ENCODE data around the gene PPP1R12B. TPM values are rescaled to one million over a fixed set of nuclear protein-coding genes. Genes with fewer than 3 reads are reported as not detected.
"Not testable (repeated sequence)": the region's sequence is repeated elsewhere in the genome, so short reads cannot be mapped to it uniquely, and the experiment has no call there.

PPP1R12B gene
- total RNA-seq, 2 experiments from 2014 or later: 12.4 to 14.3 TPM

DNA sequence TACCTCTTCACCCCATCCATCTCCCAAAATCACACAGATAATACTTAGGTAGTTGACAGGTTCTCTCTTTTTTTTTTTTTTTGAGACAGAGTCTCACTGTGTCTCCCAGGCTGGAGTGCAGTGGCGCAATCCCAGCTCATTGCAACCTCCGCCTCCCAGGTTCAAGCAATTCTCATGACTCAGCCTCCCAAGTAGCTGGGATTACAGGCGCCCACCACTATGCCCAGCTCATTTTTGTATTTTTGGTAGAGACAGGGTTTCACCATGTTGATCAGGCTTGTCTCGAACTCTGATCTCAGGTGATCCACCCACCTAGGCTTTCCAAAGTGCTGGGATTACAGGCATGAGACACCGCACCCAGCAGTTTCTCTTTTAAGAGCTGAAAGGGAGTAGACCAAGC, 75.8 kb downstream of the PPP1R12B start:
- POLR2A ChIA-PET, CTCF ChIA-PET: not testable (repeated sequence)

- POLR2A ChIA-PET, CTCF ChIA-PET: not testable (repeated sequence)
Observed at GRCh38 chr1:202430111-202430510, 81.6 kb downstream of the PPP1R12B start.

GRCh38 chr1:202432338-202432737, 83.8 kb downstream of the PPP1R12B start:
- POLR2A ChIA-PET, CTCF ChIA-PET: not testable (repeated sequence)

- ChIA-PET POLR2A (no interaction called here), CTCF (no interaction called here)
Observed at GRCh38 chr1:202433155-202434043, 84.9 kb downstream of the PPP1R12B start.

DNA sequence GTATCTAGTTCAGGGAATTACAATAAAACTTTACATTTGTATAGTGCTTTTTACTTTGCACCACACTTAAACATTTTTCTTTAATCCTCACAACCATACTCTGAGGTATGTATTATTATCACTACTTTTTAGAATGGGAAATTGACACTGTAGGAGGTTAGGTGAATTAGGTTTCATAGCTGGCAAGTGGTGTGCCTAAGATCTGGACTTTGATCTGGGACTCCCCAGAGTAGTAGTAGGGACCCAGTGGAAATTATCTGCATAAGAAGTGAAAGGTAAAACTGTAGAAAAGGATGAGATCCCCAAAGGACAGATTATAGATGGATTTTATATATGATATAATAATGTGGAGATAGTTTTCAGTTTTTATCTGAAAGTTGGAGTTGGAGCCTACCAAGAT, 85.6 kb downstream of the PPP1R12B start:
- CTCF ChIA-PET: interaction anchor here (0.6 kb wide), 1 partner anchor 492 kb away, joined by 3 read pairs; no protein-coding TSS in a partner anchor
- POLR2A ChIA-PET: no interaction called here

- CTCF ChIA-PET: no interaction called here
Observed at GRCh38 chr1:202438393-202439174, 90.1 kb downstream of the PPP1R12B start.

DNA sequence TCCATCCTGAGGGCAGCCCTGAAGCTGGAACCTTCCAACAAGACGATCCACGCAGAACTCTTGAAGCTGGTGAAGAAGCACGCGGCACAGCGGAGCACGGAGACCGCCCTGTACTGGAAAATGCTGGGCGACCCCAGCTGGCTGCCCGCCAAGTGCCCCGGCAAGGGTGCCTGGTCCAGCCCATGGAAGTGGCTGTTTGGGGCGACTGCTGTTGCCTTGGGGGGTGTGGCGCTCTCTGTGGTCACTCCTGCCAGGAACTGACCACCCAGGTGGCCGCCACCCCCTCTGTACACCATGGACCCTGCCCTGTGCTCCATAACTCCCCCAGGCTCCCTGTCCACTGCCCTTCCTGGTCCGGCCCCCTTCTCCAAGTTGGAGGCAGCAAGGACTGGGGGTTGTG, 90.8 kb downstream of the PPP1R12B start:
- ChIA-PET CTCF (interaction anchor here (0.6 kb wide), 1 partner anchor 122 kb away, joined by 3 read pairs; no protein-coding TSS in a partner anchor), POLR2A (no interaction called here)

More at GRCh38 chr1:202438393-202439174, 90.1 kb downstream of the PPP1R12B start:
- POLR2A ChIA-PET: no interaction called here

DNA sequence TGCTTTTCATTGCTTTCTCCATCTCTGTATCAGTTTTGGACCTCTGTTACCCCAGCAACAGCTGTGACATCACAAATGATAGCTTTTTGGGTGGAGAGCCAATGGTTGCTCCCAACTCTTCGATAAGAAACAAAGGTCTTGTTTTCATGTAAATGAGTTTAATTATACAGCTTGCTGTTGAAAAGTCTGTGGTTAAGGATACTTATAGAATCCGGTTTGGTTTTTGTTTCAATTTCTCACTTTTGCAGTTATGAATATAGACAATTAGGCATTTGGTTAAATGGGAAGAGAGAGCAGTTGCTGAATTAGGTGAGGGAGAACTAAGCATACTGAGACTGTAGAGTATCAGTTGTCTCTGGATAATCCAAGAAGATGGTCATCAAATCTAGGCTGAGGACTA, 99.6 kb downstream of the PPP1R12B start:
- CTCF ChIA-PET, POLR2A ChIA-PET: not testable (repeated sequence)

DNA sequence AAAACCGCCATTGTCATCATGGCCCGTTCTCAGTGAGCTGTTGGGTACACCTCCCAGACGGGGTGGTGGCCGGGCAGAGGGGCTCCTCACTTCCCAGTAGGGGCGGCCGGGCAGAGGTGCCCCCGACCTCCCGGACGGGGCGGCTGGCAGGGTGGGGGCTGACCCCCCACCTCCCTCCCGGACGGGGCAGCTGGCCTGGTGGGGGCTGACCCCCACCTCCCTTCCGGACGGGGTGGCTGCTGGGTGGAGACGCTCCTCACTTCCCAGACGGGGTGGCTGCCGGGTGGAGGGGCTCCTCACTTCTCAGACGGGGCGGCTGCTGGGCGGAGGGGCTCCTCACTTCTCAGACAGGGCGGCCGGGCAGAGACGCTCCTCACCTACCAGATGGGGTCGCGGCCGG, 103.1 kb downstream of the PPP1R12B start:
- CTCF ChIA-PET, POLR2A ChIA-PET: not testable (repeated sequence)

DNA sequence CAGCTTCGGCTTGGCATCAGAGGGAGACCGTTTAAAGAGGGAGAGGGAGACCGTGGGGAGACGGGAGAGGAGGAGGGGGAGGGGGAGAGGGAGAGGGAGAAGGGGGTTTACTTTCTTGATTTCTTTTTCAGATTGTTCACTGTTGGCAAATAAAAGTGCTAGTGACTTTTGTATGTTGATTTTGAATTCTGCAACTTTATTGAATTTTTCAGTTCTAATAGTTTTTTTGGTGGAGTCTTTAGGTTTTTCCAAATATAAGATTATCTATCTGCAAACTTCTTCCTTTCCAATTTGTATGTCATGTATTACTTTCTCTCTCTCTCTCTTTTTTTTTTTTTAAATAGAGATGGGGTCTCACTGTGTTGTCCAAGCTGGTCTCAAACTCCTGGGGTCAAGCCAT, 104.0 kb downstream of the PPP1R12B start:
- ChIA-PET POLR2A (no interaction called here), CTCF (no interaction called here)

DNA sequence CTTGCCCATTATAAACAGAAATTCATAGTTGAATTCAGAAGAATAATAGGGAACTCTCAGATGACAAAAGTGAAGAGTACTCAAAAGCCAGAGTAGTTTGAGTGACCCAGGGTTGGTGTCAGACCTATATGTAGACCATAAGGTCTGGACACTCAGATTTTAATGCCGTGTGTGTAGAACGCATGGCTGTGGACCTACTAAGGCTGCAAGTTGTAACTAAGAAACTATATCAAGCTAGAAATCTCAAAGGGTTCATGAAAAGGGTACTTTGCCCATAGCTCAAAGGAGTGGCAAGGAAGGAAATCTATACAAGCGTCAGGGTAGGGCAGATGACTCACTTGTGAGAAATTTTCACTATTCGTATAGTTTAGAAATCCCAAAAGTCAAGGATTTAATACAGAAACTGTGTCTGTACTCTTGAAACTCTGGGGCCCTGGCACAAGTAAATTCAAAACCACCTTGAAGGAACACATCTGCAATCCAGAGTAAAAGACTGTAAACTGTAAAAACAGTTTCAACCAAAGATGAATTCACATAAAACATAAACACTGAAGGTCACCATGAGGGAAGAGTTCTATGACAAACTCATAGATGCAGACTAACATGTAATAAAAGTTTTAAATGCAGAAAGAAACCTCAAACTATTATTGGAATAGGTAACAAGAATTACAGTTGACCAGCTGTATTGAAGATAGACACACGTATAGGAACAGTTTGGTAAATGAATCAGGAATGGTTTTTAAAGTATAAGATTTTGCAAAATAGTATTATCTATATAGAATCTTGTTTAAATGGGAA, 108.1 kb downstream of the PPP1R12B start:
- CTCF ChIA-PET, POLR2A ChIA-PET: not testable (repeated sequence)

GRCh38 chr1:202458651-202459050, 110.2 kb downstream of the PPP1R12B start:
- CTCF ChIA-PET, POLR2A ChIA-PET: not testable (repeated sequence)

- POLR2A ChIA-PET: not testable (repeated sequence)
- CTCF ChIA-PET: interaction anchor here (0.6 kb wide), 1 partner anchor 58 kb away, joined by 4 read pairs; no protein-coding TSS in a partner anchor
Observed at GRCh38 chr1:202459470-202460142, 111.1 kb downstream of the PPP1R12B start.

DNA sequence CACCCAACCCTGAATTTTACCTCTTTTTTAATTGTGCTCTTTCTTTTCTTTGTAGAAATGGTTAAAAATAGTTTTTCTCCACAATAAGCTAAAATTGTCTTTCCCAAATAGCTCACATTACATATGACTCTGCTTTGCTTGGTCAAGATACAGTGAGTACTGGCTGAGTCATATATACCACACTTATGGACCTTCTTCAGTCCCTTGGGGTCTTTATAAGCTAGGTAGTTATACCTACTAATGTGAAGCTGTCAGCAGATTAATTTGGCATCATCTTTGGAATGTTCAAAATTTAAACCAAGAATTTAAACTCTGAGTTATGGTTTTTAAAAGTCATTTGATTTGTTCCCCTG, 111.6 kb downstream of the PPP1R12B start:
- POLR2A ChIA-PET: not testable (repeated sequence)
- CTCF ChIA-PET: interaction anchor here (0.6 kb wide), 1 partner anchor 58 kb away, joined by 4 read pairs; no protein-coding TSS in a partner anchor

DNA sequence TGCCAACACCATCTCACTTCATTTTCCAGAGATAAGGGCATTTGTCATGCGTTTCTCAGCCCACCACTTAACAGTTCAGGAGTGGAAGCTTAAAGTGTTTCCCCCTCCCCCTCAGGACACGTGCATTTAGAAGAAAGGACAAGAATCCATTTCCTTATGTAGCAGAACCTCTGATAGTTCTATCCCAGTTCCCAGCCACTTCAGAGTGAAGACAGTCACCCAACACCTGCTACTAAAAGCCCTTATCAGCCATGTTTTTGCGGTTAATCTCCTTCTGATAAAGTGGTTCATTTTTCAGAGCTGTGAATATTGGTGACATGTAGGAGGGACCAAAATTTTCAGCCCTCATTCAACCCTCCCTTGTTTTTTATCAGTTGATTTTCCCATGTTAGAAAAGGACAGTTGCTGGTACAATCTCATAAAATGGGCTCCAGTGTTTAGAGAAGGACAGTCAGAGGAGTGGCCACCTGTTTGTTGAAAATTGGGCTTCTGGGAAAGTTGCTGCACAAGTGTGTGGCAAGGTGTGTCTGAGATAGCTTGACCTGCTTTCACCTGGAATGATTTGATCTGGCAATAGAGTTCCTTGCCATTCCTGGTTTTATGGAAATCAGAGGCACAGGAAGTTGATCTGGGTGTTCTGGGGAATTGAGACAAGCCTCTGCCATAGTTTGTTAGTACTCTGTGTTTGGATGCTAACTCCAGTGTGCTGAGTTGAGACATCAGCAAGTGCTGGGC, 114.0 kb downstream of the PPP1R12B start:
- POLR2A ChIA-PET: no interaction called here
- CTCF ChIA-PET: no interaction called here

GRCh38 chr1:202464153-202464742, 115.7 kb downstream of the PPP1R12B start:
- CTCF ChIA-PET: interaction anchor here (1.0 to 1.6 kb wide), 2 partner anchors 136 to 256 kb away, joined by 3 read pairs; no protein-coding TSS in a partner anchor
- POLR2A ChIA-PET: not testable (repeated sequence)

- CTCF ChIA-PET, POLR2A ChIA-PET: not testable (repeated sequence)
Observed at GRCh38 chr1:202465644-202466270, 117.3 kb downstream of the PPP1R12B start.

DNA sequence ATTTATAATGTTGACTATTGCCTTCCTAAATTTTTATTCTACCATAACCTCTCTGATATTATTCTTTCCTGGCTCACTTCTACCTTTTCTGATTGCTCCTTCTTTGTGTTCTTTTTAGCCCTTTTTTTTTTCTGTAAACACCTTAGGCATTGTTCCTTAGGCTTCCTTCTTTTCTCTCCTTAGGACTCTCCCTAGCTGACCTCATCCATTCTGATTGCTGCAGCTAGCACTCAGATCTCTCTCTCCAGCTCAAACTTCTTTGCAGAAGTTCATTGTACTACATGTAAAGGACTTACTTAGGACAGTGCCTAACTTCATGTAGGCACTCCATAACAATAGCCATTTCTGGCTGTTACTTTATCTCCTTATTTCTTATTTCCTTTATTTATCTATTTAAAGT, 117.8 kb downstream of the PPP1R12B start:
- POLR2A ChIA-PET, CTCF ChIA-PET: not testable (repeated sequence)
